ENCODE results near the gene HOXD10.

The HOXD10 gene

DNA sequence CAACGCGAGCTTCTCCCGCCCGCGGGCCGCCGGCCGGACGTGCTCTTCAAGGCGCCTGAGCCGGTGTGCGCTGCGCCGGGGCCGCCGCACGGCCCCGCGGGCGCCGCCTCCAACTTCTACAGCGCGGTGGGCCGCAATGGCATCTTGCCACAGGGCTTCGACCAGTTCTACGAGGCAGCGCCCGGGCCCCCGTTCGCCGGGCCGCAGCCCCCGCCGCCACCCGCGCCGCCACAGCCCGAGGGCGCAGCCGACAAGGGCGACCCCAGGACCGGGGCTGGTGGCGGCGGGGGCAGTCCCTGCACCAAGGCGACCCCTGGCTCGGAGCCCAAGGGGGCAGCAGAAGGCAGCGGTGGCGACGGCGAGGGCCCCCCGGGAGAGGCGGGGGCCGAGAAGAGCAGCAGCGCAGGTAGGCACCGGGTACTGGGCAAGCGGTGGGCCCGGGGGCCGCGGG lies 8.8 kb upstream of the HOXD10 start:
- DNase-seq, result no peak

DNA sequence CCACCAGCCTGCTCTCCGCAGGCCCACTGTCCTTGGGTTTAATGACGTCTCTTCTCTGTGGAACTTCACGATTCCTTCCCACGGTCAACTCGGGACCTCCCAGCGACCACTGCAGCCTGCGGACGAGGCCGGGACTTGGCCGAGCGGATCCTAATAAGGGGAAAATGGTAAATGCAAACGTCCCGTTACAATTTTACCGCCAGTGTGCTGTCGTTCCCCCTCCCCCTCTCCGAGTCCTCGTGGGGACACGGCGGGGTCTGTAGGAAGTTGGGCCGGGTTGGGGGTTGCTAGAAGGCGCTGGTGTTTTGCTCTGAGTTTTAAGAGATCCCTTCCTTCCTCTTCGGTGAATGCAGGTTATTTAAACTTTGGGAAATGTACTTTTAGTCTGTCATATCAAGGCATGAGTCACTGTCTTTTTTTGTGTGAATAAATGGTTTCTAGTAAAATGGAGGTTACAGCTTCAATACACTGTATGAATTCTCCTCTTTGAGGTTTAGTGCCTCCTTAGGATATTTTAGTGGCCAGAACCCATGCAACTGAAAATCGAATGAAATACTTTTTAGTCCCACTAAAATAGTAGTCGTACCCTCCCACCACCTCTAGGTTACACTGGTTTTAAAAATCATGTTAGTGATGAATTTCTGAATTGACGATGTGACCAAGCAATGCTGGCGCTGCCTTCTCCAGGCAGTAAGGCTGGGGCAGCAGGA lies 7.2 kb upstream of the HOXD10 start:
- DNase-seq, result no peak

DNA sequence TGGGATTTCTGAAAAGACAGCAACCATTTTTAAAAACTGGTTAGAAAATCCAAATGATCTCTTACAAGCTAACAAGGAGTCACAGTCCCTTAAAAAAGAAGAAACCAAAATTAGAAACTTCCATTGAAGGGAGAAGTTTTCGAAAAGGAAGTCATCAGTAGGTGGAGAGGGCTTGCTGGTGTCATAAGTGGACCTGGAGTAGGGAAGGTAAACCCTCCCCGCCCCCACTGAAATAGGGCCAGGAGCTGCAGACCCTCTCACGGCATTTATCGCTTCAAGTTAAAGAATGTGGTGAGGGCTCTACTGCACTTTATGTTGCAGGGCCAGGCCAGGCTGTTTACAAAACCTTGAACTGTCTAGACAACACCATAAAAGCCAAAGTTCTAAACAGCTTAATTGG lies 6.6 kb upstream of the HOXD10 start:
- no peak for DNase-seq

DNA sequence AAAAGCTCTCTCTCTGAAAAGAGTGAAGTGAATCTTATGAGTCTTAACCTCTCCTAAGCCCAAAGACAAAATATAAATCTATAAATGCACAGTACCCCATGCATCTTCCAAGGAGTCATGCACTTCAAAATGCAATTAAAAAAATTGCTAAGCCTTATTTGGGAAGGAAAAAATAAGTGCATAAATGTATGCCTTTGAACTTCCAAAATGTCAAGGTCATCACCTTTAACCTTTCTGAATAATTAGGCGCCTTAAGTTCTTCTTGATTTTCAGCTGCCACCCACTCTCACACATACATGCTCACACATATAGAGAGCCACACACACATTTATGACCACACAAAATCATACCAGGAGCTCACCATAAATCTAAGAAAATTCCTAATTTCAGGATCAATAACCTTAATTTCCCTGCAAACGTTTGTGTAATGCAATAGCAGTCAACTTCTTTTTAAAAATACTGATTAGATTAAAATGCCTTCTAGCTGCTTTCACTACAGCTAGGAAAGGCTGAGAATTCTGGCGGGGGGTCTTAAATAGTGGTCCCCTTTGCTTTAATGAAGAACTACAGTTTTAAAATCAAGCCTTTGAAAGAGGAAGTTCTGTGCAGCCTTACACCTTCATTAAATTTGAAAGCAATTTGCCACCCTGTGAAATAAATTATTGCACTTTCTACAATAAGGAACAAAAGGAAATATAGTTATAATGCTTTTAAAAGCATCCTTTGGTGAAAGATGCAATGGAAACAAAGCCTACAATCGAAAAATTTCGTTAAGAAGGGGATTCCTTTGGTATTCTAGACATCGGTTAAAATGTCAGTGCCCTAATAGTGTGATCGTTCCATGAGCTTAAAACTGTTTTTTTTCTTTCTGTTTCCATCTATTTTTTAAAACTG lies 5.9 kb upstream of the HOXD10 start:
- no peak for DNase-seq

DNA sequence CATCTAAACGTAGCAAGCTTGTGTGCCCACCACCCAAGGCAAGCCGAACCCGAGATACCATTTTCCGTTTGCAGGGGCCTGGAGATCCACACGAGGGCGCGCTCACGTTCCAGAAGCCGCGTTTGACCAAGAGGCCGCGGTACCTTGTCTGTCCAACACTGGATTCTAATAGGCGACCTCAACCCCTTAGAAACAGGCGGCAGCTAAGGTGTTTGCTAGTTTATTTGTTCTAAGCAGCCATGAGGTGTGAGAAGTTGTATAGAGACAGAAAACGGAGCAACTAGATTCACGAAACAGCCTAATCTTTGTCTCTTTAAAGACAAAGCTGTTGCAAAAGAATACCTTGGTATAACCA lies 5.3 kb upstream of the HOXD10 start:
- DNase-seq, result no peak

DNA sequence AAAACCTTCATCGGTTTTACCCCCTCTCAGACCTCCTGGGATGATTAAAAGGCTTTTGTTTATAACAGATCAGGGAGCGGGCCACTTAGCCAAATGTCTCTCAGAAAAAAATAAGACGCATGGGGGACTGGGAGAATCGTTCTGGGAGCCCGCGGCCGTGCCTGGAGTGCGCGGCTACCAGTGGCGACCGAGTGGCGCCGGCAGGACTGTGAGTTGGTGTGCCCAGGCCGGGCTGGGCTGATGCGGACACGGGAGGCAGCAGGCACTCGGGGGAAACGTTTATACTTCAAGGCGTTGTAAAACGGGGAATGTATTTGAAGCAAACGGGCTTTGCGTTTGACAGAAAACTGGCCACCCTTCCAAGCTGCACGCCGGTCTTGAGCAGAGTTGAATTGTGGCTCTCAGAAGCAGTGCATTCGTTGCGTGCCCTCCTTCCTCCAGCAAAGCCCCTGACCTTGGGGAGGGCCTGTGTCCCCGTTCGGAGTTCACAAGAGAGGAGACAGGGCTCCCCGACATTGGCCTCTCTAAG lies 4.7 kb upstream of the HOXD10 start:
- DNase-seq, result no peak

DNA sequence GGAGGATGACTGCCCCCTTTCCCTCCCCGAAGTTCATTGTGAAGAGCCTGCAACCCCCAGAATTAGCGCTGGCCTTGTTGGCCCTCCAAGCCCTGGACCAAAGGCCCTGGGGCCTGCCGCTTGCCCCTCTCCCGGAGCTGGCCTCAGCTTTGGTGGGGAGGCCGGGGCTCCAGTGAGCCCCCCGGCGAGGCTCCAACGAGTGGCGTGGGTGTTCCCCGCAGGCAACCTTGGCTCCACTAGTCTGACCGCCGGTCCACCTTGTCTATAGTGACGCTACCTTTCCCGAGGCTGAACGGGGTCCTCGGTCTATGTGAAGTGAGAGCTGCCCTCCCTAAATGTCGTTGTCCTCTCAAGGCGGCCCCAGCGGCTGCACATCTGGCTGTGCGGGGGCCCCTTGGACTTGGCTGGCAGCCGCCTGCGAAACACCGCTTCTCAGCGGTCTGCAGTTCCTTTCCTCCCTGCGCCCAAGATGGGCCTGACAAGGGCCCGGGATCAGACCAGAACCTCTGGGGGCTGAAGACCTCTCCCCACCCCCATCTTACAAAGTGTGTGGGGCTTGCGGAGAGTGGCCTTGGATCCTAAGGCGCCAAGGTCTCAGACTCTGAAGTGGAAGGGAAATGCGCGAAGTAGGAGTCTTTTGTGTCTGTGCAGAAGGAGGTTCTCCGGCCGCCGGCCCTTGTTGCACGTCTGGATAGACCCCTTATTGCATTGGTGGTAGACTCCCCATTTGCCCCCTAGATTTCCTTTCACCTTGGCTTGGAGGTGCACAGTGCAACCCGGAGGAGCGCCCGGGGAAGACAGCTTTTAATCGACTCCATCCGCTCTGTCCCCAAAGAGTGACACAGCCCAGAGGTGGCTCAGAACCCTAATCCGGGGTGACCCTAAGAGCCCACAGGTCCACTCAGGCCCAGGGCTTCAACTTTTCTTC lies 3.9 kb upstream of the HOXD10 start:
- DNase-seq, result no peak

DNA sequence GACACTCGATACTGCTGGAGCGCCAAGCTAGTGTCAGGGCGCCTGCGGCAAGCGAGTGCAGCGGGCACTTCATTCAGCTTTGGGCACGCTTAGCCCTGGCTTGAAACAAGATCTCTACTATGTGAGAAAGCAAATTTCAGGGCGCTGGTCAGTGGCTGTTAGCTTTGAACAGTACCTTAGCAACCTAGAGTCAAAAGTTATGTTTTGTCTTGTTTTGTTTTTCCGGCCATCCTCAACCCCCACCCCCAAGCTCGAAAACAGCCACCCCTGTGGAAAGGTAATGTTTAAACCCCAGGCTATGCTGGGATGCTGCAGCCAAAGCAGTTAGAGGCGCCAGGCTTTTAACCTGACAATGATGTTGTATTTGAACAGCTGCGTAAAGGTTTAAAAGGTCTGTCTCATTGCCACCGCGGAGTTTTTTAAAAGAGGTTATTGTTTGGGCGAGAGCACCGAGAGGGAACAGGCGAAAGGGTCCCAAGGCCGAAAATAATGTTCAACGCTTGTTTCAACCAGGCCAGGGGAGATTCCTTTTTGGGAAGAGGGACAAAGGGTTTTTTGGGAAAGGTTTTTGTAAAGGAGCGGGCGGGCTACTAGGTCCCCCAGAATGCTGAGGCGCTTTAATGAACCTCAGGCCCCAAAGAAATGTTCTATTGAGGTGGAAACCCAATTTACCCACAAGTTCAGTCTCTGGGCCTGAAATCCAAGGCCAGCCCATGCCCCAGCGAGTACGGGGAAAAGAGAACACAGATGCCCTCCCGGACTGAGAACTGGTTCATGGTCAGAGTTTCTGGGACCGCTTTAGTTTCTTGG lies 2.3 kb upstream of the HOXD10 start:
- no peak for DNase-seq

DNA sequence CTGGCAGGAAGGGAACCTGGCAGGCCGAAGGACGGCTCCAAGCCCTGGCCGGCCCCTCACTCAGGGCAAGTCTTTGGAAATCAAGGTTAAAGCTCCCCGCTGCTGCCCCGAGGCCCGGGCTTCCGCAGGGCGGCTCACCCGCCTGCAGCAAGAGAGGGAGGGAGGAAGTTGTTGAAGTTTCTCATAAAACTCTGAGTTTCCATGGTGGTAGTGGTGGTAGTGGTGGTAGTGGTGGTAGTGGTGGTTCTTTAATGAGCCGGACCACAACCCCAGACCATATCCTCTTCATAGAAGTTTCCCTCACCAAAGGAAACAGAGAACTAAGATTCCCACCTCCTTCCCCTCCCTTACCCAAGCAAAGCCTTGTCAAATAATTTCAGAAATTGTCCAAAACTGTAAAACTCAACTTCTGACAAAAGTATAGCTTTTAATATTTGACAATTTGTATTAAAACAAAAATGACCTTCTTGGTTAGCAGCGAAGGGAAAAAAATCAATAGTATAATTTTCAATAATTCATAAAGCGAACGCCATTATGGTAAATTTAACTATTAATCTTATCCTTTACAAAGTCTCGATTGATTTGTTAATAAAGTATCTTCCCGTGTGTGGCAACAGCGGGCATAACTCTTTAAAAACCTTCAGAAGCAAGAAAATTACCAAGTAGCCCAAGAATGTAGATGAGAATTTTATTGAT lies 1.5 kb upstream of the HOXD10 start:
- DNase-seq, result no peak

DNA sequence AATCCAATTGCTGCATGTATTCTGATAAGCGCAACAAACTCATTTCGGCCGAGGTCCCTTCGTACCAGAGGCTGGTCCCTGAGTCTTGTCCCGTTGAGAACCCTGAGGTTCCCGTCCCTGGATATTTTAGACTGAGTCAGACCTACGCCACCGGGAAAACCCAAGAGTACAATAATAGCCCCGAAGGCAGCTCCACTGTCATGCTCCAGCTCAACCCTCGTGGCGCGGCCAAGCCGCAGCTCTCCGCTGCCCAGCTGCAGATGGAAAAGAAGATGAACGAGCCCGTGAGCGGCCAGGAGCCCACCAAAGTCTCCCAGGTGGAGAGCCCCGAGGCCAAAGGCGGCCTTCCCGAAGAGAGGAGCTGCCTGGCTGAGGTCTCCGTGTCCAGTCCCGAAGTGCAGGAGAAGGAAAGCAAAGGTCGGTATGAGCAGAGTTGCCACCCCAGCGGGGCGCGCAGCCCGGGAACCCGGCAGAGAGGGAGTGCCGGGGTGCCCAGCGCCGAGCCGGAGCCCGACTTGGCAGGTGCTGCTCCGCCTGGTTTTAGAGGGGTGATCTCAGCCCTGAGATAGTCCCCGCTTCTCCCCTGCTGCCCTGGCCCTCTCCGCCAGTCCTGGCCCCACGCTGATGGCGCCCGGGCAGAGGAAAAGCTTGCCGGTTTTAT lies 714 bp downstream of the HOXD10 start:
- no peak for DNase-seq

DNA sequence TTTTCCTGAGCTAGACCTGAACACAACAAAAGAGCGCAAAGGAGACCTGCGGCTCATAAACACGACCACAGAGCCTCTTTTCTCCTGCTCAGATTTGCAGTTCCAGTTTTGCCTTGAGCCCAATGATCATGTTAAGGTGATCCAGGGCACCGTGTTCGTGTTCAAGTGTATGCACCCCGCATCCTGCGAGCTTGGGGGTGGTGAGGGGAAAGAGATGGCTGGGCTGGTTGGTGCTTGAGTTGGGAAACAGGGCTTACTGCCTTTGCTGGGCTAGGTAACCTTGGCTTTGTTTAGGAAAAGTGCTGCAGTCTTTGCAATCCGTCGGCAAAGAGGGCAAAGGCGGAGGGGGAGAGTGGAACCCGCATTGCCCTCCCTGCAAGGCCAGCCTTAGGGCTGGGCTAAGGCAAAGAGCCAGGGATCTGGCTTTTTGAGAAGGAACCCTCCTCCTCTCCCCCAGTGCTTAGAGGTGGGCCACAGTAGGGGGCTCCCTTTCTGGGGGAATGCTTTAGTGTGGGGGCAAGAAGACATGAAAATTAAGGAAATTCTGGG lies 1.3 kb downstream of the HOXD10 start:
- no peak for DNase-seq

DNA sequence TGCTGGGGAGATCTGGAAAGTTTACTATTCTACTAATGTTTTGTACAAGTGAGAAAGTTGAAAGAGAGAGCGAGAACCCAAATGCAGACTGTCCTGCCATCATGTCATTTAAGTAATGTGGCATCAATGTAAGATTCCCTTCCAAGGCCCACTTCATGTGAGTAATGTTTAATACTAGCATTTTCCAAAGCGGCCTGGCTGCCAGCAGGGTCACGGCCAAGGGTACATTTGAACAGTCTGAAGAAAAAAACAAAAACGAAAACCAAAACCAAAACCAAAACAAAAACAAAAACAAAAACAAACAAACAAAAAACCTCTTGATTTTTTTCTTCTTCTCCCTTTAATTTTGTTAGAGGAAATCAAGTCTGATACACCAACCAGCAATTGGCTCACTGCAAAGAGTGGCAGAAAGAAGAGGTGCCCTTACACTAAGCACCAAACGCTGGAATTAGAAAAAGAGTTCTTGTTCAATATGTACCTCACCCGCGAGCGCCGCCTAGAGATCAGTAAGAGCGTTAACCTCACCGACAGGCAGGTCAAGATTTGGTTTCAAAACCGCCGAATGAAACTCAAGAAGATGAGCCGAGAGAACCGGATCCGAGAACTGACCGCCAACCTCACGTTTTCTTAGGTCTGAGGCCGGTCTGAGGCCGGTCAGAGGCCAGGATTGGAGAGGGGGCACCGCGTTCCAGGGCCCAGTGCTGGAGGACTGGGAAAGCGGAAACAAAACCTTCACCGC lies 2.2 kb downstream of the HOXD10 start:
- no peak for DNase-seq

DNA sequence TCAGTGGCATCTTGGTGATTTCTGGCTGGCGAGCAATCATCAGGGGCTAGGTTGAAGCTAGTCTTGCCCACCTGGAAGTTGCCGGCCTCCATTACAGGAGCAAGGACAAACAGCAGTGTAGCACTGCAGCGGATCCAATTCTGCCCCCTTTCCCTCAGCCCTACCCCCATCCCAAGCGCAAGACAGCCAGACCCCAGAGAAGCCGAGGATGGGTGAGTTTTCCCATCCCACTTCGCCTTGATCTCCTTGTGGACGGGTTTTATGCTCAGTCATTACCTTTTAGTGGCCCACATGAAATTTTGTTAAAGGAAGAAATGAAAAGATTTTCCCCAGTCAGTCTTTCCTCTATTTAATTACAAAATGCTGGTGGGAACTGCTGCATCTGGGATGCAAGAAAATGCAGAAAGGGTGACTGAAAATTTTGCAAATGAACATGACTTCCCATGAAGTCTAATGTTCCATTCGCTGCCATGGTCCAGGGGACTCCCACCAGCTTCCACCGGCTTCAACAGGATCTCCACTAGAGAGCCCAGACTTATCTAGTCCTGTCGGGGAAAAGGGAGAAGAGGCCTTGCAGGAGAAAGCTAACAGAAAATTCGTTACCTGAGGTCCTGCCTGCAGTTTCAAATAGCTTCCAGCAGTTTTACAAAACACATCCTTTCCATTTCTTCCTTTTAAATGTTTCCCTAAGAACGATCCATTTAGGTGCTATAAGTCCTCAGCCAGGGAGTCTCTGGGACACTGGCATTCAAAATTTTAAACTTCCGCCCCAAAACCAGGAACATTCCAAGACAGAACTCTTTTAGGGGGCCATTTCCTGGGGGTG lies 4.0 kb downstream of the HOXD10 start:
- DNase-seq, result no peak

DNA sequence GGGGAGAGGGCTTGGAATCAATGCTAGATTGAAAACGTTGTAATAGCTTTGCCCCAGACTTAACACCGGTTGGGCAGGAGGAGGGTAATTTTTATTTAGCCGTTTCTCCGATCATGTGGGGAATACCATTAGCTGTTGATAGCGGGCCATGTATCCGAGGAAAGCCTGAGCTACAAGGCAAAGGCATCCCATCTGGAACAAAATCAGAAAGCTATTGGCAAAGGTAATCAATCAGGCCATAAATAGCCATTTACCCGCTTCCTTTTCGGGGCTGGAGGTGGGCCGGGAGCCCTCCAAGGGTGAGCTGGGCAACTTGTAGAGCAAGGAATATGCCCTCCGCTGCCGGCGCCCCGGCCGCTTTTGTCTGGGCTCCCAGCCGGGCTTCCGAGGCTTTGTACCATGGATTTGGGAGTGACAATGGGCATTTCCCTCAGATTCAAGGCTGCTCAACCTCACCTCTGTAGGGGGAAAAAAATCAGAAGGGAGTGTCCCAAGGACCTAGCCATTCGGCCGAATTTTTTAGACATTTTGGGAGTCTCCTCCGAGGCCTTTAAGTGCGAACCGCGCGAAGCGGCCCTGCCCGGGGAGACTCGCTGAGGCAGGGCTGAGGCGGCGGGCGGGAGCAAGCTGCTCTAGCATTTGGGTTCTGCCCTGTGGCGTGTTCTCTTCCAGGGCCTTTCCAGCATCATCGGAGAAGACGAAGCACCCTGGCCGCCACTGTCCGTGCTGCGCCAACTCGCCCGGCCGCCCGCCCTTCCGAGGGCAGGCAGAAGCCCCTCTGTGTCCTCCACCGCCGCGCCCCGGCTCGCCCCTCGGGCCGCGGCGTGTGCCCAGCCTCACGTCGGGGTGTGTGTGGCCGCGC lies 4.8 kb downstream of the HOXD10 start:
- no peak for DNase-seq

DNA sequence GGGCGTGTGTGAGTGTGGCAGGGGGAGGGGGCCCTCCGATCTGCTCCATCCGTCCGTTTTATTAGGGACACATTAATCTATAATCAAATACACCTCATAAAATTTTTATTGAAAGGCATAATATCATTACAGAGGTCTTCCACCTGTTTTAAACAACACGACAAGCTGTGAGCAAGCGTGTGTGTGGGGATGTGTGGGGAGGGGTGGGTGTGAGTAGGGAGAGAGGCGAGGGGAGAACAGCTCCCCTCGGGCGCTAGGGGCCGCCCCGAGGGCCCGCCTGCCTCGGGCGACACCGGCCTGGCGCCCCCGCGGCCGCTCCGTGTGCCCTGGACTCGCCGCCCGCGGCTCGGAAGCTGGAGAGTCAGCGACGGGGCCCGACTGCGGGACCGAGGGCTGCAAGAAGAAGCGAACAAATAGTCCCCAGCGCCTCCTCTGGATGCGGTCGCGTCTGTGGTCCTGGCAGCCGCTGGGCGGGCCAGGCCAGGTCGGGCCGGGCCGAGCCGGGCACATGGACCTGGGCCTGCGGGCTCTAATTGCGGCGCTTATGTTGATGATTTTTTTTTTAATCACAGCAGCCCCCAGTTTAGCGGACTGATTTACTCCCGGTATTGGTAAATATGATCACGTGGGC lies 5.6 kb downstream of the HOXD10 start:
- no peak for DNase-seq

DNA sequence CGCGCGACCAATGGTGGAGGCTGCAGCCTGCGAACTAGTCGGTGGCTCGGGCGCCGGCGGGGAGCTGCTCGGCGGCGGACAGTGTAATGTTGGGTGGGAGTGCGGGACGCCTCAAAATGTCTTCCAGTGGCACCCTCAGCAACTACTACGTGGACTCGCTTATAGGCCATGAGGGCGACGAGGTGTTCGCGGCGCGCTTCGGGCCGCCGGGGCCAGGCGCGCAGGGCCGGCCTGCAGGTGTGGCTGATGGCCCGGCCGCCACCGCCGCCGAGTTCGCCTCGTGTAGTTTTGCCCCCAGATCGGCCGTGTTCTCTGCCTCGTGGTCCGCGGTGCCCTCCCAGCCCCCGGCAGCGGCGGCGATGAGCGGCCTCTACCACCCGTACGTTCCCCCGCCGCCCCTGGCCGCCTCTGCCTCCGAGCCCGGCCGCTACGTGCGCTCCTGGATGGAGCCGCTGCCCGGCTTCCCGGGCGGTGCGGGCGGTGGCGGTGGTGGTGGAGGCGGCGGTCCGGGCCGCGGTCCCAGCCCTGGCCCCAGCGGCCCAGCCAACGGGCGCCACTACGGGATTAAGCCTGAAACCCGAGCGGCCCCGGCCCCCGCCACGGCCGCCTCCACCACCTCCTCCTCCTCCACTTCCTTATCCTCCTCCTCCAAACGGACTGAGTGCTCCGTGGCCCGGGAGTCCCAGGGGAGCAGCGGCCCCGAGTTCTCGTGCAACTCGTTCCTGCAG lies 6.3 kb downstream of the HOXD10 start, which contains the start of gene HOXD9:
Gene HOXD9 (plus strand): TSS at position 37 of the 728 bp plus-strand sequence. CDS start 50 bp downstream, at position 87.
- DNase-seq, result no peak

Measured in AML-193 (cell line).